A673 (cell line): ENCODE results near the gene C6orf15.

Source experiments
- CTCF ChIP-seq: fragments of 300-800, 200-600 bp; sonication (generic); conservative IDR thresholded peaks from 2 replicates; pipeline ENCODE4 v1.5.1; 2017; ENCODE audit warnings: low read depth, mild to moderate bottlenecking, antibody characterized with exemption, low read length, moderate library complexity, mixed read lengths
- EZH2 ChIP-seq: fragments of 200-600 bp; sonication (generic); IDR thresholded peaks from 2 replicates; pipeline ENCODE4 v1.6.1; 2017; ENCODE audit warnings: borderline replicate concordance, low read depth, mild to moderate bottlenecking, mixed read lengths, antibody characterized with exemption, low read length; ENCODE audit not compliant: poor library complexity, severe bottlenecking

GRCh38 chr6:31110825-31111582 lies 1.4 kb downstream of the C6orf15 start:
- no peak for TF ChIP-seq CTCF
- TF ChIP-seq EZH2: no peak
